Inflammatory macrophage treated with lipopolysaccharide for 4 hours (primary cell): ENCODE data around the gene LRRC3B.

Experiments
- DNase-seq: peaks from one replicate; pipeline ENCODE4 v3.0.0-alpha.2; 2020

The LRRC3B gene

DNA sequence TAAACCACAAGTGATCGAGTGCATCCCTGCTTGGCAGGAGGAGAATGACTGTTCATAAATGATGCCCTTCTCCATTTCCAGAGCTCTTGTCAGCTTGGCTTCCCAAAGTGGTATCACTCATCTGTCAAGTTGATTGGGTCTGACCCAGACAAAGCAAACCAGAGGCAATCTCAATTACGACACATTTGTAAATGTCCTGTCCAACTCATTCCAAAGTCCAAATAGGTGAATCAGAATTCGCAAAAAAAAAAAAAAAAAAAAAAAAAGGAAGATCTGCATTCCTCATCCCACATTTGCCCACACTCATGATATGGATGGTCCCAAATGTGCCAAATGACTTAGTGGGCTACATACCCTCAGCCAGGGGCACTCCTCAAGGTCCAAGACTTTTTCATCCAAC lies 91.9 kb downstream of the LRRC3B start:
- DNase-seq, result no peak

DNA sequence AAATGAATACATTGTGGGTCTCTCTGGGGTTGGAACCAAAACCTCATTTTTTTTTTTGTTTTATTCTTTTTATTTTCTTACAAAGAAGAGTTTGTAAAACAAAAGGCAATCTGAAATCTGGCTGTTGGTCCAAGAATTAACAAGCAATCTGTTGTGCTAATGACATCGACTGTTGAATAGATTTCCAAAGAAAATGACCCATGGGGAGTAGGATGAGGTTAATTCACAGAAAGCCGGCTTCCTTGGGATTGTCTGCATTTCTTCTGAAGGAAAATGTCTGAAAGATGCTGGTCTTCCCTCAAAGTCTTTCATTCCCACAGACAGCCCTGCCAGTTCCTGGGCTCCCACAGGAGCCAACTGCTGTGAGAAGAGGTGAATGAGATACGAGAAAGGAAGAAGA lies 92.9 kb downstream of the LRRC3B start:
- no peak for DNase-seq

DNA sequence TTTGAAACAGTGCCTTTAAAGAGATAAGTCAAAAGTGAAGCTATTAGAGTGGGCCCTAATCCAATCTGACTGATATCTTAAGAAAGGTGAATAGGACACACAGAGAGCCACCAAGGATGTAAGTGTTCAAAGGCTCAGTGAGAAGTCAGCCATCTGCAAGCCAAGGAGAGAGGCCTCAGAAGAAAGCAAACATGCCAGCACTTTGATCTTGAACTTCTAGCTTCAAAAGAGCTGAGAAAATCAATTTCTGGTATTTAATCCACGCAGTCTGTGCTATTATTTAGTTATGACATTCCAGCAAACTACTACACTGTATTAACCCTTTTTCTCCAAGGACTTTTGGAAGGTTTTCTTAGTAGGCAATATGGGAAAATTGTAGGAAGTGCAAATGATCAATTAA lies 95.7 kb downstream of the LRRC3B start:
- no peak for DNase-seq

DNA sequence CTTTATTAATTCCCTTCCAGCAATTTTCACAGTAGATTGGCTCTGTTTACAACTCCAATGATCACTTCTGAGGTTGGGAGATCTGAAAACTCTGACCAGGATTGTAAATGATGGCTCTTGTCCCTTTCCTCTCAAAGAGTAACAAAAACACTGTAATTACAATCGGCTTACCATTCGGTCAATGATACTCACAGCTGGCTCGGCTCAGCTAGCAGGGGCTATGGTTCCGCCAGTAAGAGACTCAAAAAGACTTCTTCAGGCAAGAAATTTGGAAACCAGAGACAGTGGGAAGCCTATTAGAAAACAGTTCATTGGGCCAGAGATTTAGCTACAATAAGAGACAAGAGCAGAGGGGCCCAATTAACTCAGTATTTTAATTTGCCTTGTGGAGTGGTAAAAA lies 96.6 kb downstream of the LRRC3B start:
- DNase-seq, result no peak

DNA sequence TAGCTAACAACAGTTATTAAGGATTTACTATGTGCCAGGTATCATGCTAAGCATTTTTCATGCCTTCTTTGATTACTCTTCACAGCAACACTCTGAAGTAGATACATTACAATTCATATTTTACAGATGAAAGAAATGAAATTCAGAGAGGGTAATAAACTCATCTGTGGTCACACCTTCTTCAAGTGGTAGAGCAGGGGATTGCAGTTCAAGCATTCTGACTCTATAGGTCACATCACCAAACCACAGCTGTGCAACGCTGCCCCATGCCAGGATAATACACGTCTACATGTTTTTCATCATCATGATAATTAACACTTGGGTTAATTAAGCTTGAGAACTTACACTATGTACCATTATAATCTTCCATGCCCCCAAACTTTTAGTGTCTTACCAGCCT lies 98.5 kb downstream of the LRRC3B start:
- no peak for DNase-seq

DNA sequence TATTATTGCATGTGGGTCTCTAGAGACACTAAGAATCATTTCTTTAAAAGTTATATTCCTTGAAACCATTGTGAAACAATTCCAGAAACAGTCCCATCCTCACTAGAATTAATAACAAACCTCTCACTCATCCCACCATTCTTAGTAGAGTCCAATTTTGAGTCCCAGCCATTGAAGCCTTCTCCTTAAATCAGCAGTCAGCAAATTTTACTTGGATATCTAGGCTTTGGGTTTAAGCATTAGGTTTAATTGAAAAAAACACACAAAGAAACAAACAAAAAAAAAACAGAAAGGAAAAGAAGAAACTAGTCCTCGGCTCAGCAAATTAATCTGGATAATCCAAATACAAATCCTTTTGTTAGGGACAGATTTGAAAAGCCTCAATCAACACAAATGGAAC lies 109.3 kb downstream of the LRRC3B start:
- no peak for DNase-seq

DNA sequence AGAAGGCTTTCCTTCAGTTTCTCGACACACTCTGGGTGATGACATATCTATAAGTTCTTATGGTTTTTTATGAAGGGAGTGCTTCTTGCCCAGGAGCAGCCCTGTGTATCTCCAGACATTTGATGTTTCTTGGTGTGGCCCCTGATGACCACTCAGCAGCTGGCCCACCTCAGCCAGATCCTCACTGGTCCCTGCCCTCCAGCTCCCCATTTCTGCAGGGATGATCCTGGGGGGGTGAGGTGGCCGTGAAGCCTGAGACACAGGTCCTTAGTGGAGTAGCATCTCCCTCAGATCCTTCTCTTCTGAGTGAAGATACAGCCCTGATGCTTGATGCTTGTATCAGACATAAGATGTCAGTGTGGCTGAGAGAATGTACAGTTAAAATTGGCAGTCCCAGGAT lies 127.7 kb downstream of the LRRC3B start:
- DNase-seq, result no peak

DNA sequence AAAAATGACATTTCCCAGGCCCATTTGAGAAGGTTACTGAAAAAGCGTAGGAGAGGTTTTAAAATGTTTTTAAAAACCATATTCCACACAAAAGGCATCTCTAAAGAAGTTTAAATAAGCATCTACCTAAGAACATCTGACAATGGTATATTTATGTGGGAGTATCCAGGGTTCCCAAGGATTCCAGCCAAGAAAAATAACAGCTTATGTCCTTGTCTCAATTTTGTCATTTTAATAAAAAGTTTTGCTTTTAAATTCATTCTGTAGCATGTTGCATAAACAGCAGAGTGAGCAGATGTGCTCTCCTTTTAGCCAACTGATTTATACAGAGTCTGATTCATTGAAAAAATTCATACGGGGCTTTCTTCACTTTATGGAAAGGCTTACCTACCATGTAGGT lies 129.9 kb downstream of the LRRC3B start:
- no peak for DNase-seq

DNA sequence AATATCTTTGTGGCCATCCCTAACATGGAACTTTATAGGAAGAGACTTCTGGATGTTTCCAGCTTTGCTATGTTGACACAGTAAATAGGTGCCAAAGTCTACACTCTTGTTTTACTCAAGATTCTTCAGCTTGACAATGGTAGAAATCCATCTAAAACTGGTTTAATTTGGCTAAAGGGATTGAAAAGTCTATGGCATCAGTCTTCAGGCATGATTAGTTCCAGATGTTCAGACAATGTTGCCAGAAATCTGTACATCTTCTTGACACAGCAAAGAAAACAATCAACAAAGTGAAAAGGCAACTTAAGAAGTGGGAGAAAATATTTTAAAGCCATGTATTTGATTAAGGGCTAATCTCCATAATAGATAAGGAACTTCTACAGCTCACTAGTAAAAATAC lies 130.5 kb downstream of the LRRC3B start:
- no peak for DNase-seq

DNA sequence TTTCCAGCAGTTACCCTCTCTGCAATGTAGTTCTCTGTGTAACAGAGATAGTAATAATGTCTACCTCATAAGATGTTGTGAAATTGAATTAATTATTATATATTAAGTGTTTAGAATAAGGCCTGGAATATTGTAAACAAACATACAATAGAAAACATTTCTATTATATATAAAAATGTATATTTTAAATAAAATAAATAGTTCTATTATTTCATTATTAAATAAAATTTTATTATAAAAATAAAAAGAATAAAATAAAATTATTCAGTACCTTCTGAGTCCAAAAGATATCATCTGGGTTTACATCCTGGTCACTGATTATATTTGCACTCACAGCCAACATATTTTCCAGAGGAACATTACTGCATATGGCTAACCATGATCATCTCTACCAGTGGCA lies 135.4 kb downstream of the LRRC3B start:
- no peak for DNase-seq
